T-helper 17 cell (primary cell): ENCODE data around the gene ZNF747. TPM values are rescaled to one million over a fixed set of nuclear protein-coding genes. Genes with fewer than 3 reads are reported as not detected.

ENCODE experiments used
- ATAC-seq: fragments of 150-1000 bp; cut with Tn5 transposase; 2 replicates; pipeline ENCODE4 v1.10.0; 2021; ENCODE audit warnings: mild to moderate bottlenecking, moderate library complexity
- DNase-seq, 3 donors: peaks; one replicate each; pipeline versions ENCODE4 v3.0.0 to v3.0.0-alpha.2; 2020 to 2021
- H3K9me3 ChIP-seq: one replicate; pipeline ENCODE4 v1.7.0; 2013; ENCODE audit warnings: low read length, mild to moderate bottlenecking; ENCODE audit not compliant: control insufficient read depth, poor library complexity, severe bottlenecking
- H3K27ac Mint-ChIP-seq: one replicate; pipeline ENCODE4 v1.8.0; 2022; ENCODE audit warnings: mild to moderate bottlenecking, moderate library complexity, mixed read lengths
- H3K27me3 Mint-ChIP-seq: one replicate; pipeline ENCODE4 v1.8.0; 2022; ENCODE audit warnings: mixed read lengths
- H3K36me3 Mint-ChIP-seq: one replicate; pipeline ENCODE4 v1.8.0; 2022; ENCODE audit warnings: low read depth, mixed read lengths
- H3K4me1 Mint-ChIP-seq: one replicate; pipeline ENCODE4 v1.8.0; 2022; ENCODE audit warnings: mild to moderate bottlenecking, mixed read lengths
- H3K4me3 Mint-ChIP-seq: one replicate; pipeline ENCODE4 v1.8.0; 2022; ENCODE audit warnings: mild to moderate bottlenecking, moderate library complexity, mixed read lengths
- total RNA-seq, 4 donors: library from RNA in 2 of 4; stranded (reverse) in 2 of 4; gene quantifications; one replicate each; pipeline ENCODE4 v1.2.3 and lab custom pipeline; 2022 to 2026

The ZNF747 gene
- total RNA-seq (1 to 10 TPM; 7.6 TPM), total RNA-seq (lab: John Stamatoyannopoulos, UW) (7.9 to 17.0 reads per million in 2 donors)

- Mint-ChIP-seq H3K27ac (peak within 1 kb of the TSS; percentile 99), H3K36me3 (no peaks in the 10 kb centered on the region), H3K4me3 (peak within 1 kb of the TSS; percentile 98), H3K27me3 (no peaks in the 10 kb centered on the region), H3K4me1 (peaks cover 32% of the 10 kb centered on the region)
- DNase-seq (peak; percentile 87 to 88 (median 87)), ATAC-seq (peak; percentile 77)
- no peaks in the 10 kb centered on the region for H3K9me3 ChIP-seq
Measured at GRCh38 chr16:30534368-30535105, at the start of gene ZNF747. ZNF747 (minus strand) TSS chr16:30534858; CDS start chr16:30534679, 179 bp downstream.

GRCh38 chr16:30582611-30583340 is 48.1 kb upstream of the ZNF747 start:
- H3K4me1 Mint-ChIP-seq, result peaks cover 17% of the 10 kb centered on the region
- peaks cover 5% of the 10 kb centered on the region for H3K36me3 Mint-ChIP-seq
- H3K9me3 ChIP-seq, result no peaks in the 10 kb centered on the region
- ATAC-seq (no peak), DNase-seq (no peak)
- H3K27me3 Mint-ChIP-seq, result no peaks in the 10 kb centered on the region
- no peak overlapping the region for H3K27ac Mint-ChIP-seq
- H3K4me3 Mint-ChIP-seq, result no peak overlapping the region

- H3K4me1 Mint-ChIP-seq, result peaks cover 17% of the 10 kb centered on the region
- no peaks in the 10 kb centered on the region for H3K9me3 ChIP-seq
- no peak overlapping the region for H3K27ac Mint-ChIP-seq
- H3K4me3 Mint-ChIP-seq, result no peak overlapping the region
- no peaks in the 10 kb centered on the region for H3K27me3 Mint-ChIP-seq
- peaks cover 5% of the 10 kb centered on the region for H3K36me3 Mint-ChIP-seq
- ATAC-seq, result no peak
- DNase-seq, result no peak
Measured at GRCh38 chr16:30581457-30581856, 46.8 kb upstream of the ZNF747 start.

GRCh38 chr16:30574678-30575077 is 40.0 kb upstream of the ZNF747 start:
- ATAC-seq (no peak), DNase-seq (no peak)
- no peak overlapping the region for H3K4me3 Mint-ChIP-seq
- no peak overlapping the region for H3K27ac Mint-ChIP-seq
- no peaks in the 10 kb centered on the region for H3K27me3 Mint-ChIP-seq
- no peaks in the 10 kb centered on the region for H3K36me3 Mint-ChIP-seq
- no peaks in the 10 kb centered on the region for H3K9me3 ChIP-seq
- peaks cover 18% of the 10 kb centered on the region for H3K4me1 Mint-ChIP-seq

GRCh38 chr16:30571445-30572322 is 37.0 kb upstream of the ZNF747 start, which contains the start of gene ZNF688:
ZNF688 (minus strand) TSS chr16:30571714; CDS start chr16:30571629, 85 bp downstream.
- Mint-ChIP-seq H3K4me3 (peak within 1 kb of the TSS; percentile 93), H3K27ac (peak within 1 kb of the TSS; percentile 94), H3K4me1 (peaks cover 36% of the 10 kb centered on the region), H3K27me3 (no peaks in the 10 kb centered on the region), H3K36me3 (no peaks in the 10 kb centered on the region)
- DNase-seq (peak; percentile 83 to 91 (median 86)), ATAC-seq (peak; percentile 80)
- H3K9me3 ChIP-seq, result no peaks in the 10 kb centered on the region

- H3K4me3 Mint-ChIP-seq, result peak overlapping the region; percentile 93
- DNase-seq (no peak), ATAC-seq (no peak)
- no peaks in the 10 kb centered on the region for H3K9me3 ChIP-seq
- H3K4me1 Mint-ChIP-seq, result peaks cover 41% of the 10 kb centered on the region
- no peaks in the 10 kb centered on the region for H3K27me3 Mint-ChIP-seq
- peak overlapping the region; percentile 94 for H3K27ac Mint-ChIP-seq
- H3K36me3 Mint-ChIP-seq, result no peaks in the 10 kb centered on the region
Measured at GRCh38 chr16:30570636-30571444, 36.2 kb upstream of the ZNF747 start.

- H3K4me3 Mint-ChIP-seq, result peak overlapping the region; percentile 93
- no peaks in the 10 kb centered on the region for H3K9me3 ChIP-seq
- H3K4me1 Mint-ChIP-seq, result peaks cover 41% of the 10 kb centered on the region
- H3K36me3 Mint-ChIP-seq, result no peaks in the 10 kb centered on the region
- no peak for DNase-seq
- no peak for ATAC-seq
- no peaks in the 10 kb centered on the region for H3K27me3 Mint-ChIP-seq
- peak overlapping the region; percentile 96 for H3K27ac Mint-ChIP-seq
Measured at GRCh38 chr16:30569746-30570635, 35.3 kb upstream of the ZNF747 start.

- H3K27ac Mint-ChIP-seq, result peak overlapping the region; percentile 96
- H3K9me3 ChIP-seq, result no peaks in the 10 kb centered on the region
- no peak for DNase-seq
- H3K4me1 Mint-ChIP-seq, result peaks cover 39% of the 10 kb centered on the region
- H3K36me3 Mint-ChIP-seq, result no peaks in the 10 kb centered on the region
- no peak for ATAC-seq
- peak overlapping the region; percentile 1 for H3K4me3 Mint-ChIP-seq
- no peaks in the 10 kb centered on the region for H3K27me3 Mint-ChIP-seq
Measured at GRCh38 chr16:30569281-30569680, 34.6 kb upstream of the ZNF747 start.

- Mint-ChIP-seq H3K4me1 (peaks cover 35% of the 10 kb centered on the region), H3K36me3 (no peaks in the 10 kb centered on the region), H3K27me3 (no peaks in the 10 kb centered on the region), H3K27ac (peak overlapping the region; percentile 96), H3K4me3 (peak overlapping the region; percentile 84)
- no peak for DNase-seq
- peak; percentile 51 for ATAC-seq
- H3K9me3 ChIP-seq, result no peaks in the 10 kb centered on the region
Measured at GRCh38 chr16:30567991-30568638, 33.5 kb upstream of the ZNF747 start.

GRCh38 chr16:30567160-30567990 is 32.7 kb upstream of the ZNF747 start:
- DNase-seq (peak; percentile 31 to 66 (median 40)), ATAC-seq (peak; percentile 55)
- Mint-ChIP-seq H3K27ac (peak overlapping the region; percentile 96), H3K27me3 (no peaks in the 10 kb centered on the region), H3K36me3 (no peaks in the 10 kb centered on the region), H3K4me3 (peak overlapping the region; percentile 63), H3K4me1 (peaks cover 35% of the 10 kb centered on the region)
- H3K9me3 ChIP-seq, result no peaks in the 10 kb centered on the region
